Lower lobe of right lung (tissue), 2 donors: Measurements from ENCODE around the gene HMGXB4. TPM values are rescaled to one million over a fixed set of nuclear protein-coding genes. Genes with fewer than 3 reads are reported as not detected.

Source experiments
- ATAC-seq, 2 donors: fragments of 200-7000 bp; cut with Tn5 transposase; one replicate each; pipeline ENCODE4 v1.9.1; 2020 to 2022; ENCODE audit warnings: mild to moderate bottlenecking in 2 of 2, moderate library complexity in 2 of 2
- DNase-seq: peaks from one replicate; pipeline ENCODE4 v3.0.0-alpha.2; 2020
- H3K27ac ChIP-seq: fragments of 200-600 bp; one replicate; pipeline ENCODE4 v1.8.0; 2022
- H3K27me3 ChIP-seq: fragments of 200-600 bp; one replicate; pipeline ENCODE4 v1.8.0; 2022; ENCODE audit warnings: low read depth
- H3K36me3 ChIP-seq: fragments of 200-600 bp; one replicate; pipeline ENCODE4 v1.8.0; 2022; ENCODE audit warnings: mild to moderate bottlenecking
- H3K4me1 ChIP-seq: fragments of 200-600 bp; one replicate; pipeline ENCODE4 v1.8.0; 2022
- H3K4me3 ChIP-seq: fragments of 200-600 bp; one replicate; pipeline ENCODE4 v1.8.0; 2022; ENCODE audit warnings: mild to moderate bottlenecking
- H3K9me3 ChIP-seq: fragments of 200-600 bp; one replicate; pipeline ENCODE4 v1.8.0; 2022
- intact Hi-C: fragments of 100-400 bp; cut with DNase I; formaldehyde crosslinking; loops from one replicate; pipeline ENCODE4 v1.11.0; 2022
- total RNA-seq: library from RNA; stranded (reverse); fragmentation: NEBNext Ultra II Directional; extraction: Animal tissue kit (Norgen Biotek cat#: 25700); gene quantifications from one replicate; pipeline ENCODE4 v1.2.1, GENCODE V29; 2021
- TF ChIP-seq, protein P1 (sequence below): fragments of 200-600 bp; IDR thresholded peaks from one replicate; pipeline ENCODE4 v1.8.0; 2022; ENCODE audit warnings: antibody characterized with exemption, mild to moderate bottlenecking
- donor health status: DM: no; HTN: yes; CAD: no; lungs with severe emphysema.

Gene HMGXB4
- total RNA-seq, 1 donor from 2014 or later = 15.6 TPM

GRCh38 chr22:35322126-35322525, 64.8 kb downstream of the HMGXB4 start:
- TF ChIP-seq, protein P1, sequence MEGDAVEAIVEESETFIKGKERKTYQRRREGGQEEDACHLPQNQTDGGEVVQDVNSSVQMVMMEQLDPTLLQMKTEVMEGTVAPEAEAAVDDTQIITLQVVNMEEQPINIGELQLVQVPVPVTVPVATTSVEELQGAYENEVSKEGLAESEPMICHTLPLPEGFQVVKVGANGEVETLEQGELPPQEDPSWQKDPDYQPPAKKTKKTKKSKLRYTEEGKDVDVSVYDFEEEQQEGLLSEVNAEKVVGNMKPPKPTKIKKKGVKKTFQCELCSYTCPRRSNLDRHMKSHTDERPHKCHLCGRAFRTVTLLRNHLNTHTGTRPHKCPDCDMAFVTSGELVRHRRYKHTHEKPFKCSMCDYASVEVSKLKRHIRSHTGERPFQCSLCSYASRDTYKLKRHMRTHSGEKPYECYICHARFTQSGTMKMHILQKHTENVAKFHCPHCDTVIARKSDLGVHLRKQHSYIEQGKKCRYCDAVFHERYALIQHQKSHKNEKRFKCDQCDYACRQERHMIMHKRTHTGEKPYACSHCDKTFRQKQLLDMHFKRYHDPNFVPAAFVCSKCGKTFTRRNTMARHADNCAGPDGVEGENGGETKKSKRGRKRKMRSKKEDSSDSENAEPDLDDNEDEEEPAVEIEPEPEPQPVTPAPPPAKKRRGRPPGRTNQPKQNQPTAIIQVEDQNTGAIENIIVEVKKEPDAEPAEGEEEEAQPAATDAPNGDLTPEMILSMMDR = no peak
- H3K36me3 ChIP-seq = peaks cover 100% of the 10 kb centered on the region

GRCh38 chr22:35322893-35323292, 65.6 kb downstream of the HMGXB4 start:
- no peak for DNase-seq
- Histone ChIP-seq H3K9me3 (no peaks in the 10 kb centered on the region), H3K27me3 (no peaks in the 10 kb centered on the region)

More at GRCh38 chr22:35322126-35322525, 64.8 kb downstream of the HMGXB4 start:
- Histone ChIP-seq H3K4me3 (no peak overlapping the region), H3K9me3 (no peaks in the 10 kb centered on the region), H3K27me3 (no peaks in the 10 kb centered on the region), H3K4me1 (no peaks in the 10 kb centered on the region), H3K27ac (no peak overlapping the region)
- intact Hi-C loops = no loop called here
- ATAC-seq = no peak
- no peak for DNase-seq

DNA sequence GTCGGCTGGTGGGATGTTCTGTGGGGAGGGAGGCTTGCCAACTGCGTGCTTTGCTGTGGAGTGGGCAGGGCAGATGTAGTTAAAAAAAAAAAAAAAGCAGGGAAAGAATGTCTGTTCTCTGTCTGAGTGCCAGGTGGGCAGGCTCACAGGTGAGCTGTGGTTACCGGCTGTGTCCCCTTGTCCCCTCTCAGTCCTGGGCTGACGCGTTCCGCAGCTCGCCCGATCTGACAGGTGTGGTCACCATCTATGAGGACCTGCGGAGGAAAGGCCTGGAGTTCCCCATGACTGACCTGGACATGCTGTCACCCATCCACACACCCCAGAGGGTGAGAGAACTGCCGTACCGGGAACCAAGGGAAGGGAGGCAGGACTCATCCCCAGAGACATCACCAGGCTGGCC, 66.0 kb downstream of the HMGXB4 start:
- H3K27ac ChIP-seq = no peak overlapping the region
- intact Hi-C loops = no loop called here
- H3K27me3 ChIP-seq = no peaks in the 10 kb centered on the region
- H3K9me3 ChIP-seq = no peaks in the 10 kb centered on the region
- peaks cover 7% of the 10 kb centered on the region for H3K4me1 ChIP-seq
- ATAC-seq (no peak), DNase-seq (no peak)
- peaks cover 100% of the 10 kb centered on the region for H3K36me3 ChIP-seq
- H3K4me3 ChIP-seq = no peak overlapping the region
- TF ChIP-seq, protein P1 = no peak

More at GRCh38 chr22:35322893-35323292, 65.6 kb downstream of the HMGXB4 start:
- peaks cover 3% of the 10 kb centered on the region for H3K4me1 ChIP-seq
- peaks cover 100% of the 10 kb centered on the region for H3K36me3 ChIP-seq
- no peak overlapping the region for H3K27ac ChIP-seq
- H3K4me3 ChIP-seq = no peak overlapping the region
- no peak for ATAC-seq
- TF ChIP-seq, protein P1 = no peak
- intact Hi-C loops = no loop called here

DNA sequence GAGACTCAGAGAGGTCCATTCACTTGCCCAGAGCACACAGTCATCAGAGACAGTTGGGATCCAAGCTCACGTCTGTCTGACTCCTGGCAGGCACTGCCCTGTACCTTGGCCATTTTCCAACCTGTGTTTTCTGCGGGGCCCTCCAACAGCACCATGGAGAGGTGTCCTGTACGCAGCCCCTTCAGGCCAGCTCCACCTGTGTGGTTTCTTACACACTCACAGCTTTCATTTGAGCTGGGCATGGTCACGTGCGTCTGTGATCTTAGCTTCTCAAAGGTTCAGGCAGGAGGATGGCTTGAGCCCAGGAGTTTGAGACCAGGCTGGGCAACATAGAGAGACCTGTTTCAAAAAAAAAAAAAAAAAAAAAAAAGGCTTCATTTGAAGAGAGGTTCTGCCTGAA, 66.8 kb downstream of the HMGXB4 start:
- DNase-seq = no peak
- Histone ChIP-seq H3K27ac (no peak overlapping the region), H3K36me3 (peaks cover 100% of the 10 kb centered on the region)

GRCh38 chr22:35324762-35325161, 67.5 kb downstream of the HMGXB4 start:
- intact Hi-C loops = no loop called here
- DNase-seq = no peak

More for the DNA sequence above, 66.8 kb downstream of the HMGXB4 start:
- intact Hi-C loops = no loop called here
- H3K4me3 ChIP-seq = no peak overlapping the region
- no peaks in the 10 kb centered on the region for H3K9me3 ChIP-seq
- TF ChIP-seq, protein P1 = no peak
- no peak for ATAC-seq
- H3K4me1 ChIP-seq = peaks cover 15% of the 10 kb centered on the region
- H3K27me3 ChIP-seq = no peaks in the 10 kb centered on the region

More at GRCh38 chr22:35324762-35325161, 67.5 kb downstream of the HMGXB4 start:
- Histone ChIP-seq H3K27me3 (no peaks in the 10 kb centered on the region), H3K36me3 (peaks cover 99% of the 10 kb centered on the region), H3K27ac (no peak overlapping the region), H3K4me3 (no peak overlapping the region), H3K9me3 (no peaks in the 10 kb centered on the region), H3K4me1 (peaks cover 22% of the 10 kb centered on the region)
- TF ChIP-seq, protein P1 = no peak
- no peak for ATAC-seq
